ENCODE results near the gene NDUFA6.

The NDUFA6 gene

DNA sequence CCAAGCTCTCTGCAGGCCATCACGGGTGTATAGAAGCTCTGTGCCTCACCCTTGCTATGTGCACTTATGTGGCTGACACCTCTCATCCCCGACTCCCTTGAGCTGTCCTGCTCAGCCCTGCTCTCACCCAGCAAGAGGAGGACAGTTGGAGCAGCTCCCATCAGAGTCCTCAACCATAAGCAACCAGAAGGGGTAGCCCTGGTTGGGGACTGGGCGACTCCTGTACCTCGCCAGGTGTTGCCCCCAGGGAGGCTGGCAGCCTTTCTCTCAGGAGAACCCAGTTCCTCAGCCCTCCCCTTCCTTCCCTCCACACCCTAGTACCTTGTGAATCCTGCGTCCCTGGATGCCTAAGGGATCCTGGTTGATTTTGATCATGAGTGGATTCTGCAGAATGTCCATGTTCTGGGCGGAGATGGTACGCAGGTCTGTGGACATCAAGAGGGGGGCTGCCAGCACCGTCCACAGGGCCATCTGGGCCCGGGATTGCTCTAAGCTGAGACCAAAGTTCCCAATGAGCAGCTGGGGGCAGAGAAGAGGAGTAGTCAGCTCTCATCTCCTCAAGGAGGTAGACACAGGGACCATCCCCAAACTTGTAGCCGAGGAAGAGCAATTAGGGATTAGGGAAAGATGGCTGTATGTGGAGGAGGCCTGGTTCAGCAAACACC is 27.9 kb downstream of the NDUFA6 start:
- Histone ChIP-seq H3K27me3 (no peaks in the 10 kb centered on the region), H3K4me1 (ENCODE audit: control insufficient read depth in 1 of 2, insufficient read depth in 1 of 2, low read depth in 1 of 2, low read length in 1 of 2) (no peaks in the 10 kb centered on the region), H3K9me3 (no peaks in the 10 kb centered on the region), H3K27ac (no peak overlapping the region), H3K36me3 (peaks cover 78% of the 10 kb centered on the region), H3K4me3 (ENCODE audit: low read depth in 1 of 2, low read length in 1 of 2) (no peak overlapping the region)
- TF ChIP-seq, protein P1, sequence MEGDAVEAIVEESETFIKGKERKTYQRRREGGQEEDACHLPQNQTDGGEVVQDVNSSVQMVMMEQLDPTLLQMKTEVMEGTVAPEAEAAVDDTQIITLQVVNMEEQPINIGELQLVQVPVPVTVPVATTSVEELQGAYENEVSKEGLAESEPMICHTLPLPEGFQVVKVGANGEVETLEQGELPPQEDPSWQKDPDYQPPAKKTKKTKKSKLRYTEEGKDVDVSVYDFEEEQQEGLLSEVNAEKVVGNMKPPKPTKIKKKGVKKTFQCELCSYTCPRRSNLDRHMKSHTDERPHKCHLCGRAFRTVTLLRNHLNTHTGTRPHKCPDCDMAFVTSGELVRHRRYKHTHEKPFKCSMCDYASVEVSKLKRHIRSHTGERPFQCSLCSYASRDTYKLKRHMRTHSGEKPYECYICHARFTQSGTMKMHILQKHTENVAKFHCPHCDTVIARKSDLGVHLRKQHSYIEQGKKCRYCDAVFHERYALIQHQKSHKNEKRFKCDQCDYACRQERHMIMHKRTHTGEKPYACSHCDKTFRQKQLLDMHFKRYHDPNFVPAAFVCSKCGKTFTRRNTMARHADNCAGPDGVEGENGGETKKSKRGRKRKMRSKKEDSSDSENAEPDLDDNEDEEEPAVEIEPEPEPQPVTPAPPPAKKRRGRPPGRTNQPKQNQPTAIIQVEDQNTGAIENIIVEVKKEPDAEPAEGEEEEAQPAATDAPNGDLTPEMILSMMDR (IDR thresholded peaks at IDR 0.05), result no peak

DNA sequence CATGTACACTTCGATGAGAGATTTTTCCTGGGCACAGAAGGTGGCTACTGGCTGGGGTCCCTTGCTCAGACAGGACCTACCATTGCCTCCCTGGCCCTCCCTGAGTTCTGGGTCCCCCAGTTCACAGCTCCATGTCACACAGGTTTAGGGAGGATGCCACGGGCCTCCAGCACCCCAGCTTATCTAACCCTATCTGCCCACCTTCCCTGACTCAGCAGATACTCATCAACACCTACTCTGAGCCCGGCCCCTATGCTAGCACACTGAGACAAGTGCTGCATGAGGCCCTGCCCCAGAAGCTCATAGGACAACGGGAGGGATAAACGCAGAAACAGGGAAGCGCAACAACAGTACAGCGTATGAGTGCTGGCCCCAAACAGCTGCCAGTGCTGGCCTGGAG is 29.5 kb downstream of the NDUFA6 start:
- TF ChIP-seq, protein P1 (IDR thresholded peaks at IDR 0.05), result no peak
- H3K27ac ChIP-seq, result no peak overlapping the region
- H3K27me3 ChIP-seq, result no peaks in the 10 kb centered on the region
- no peak overlapping the region for H3K4me3 ChIP-seq (ENCODE audit: low read depth in 1 of 2, low read length in 1 of 2)
- peaks cover 62% of the 10 kb centered on the region for H3K36me3 ChIP-seq
- no peaks in the 10 kb centered on the region for H3K9me3 ChIP-seq
- H3K4me1 ChIP-seq (ENCODE audit: control insufficient read depth in 1 of 2, insufficient read depth in 1 of 2, low read depth in 1 of 2, low read length in 1 of 2), result no peaks in the 10 kb centered on the region

DNA sequence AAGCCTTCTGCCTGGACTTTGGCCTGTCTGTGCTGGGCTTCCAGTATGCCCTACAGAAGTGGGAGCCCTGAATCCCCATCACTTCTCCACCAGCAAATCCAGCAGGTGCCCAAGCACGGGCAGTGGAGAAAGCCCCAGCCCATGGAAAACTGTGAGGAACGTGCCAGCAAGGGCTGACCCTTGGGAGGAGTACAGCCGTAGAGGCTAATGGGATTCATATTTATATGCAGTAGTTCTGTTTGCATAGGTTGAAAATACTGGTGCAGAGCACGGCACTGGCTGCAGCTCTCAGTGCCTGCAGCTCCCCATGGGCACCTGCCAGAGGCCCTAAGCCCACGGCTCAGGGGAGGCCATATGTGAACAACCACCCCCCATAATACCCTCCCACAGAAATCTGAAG is 30.1 kb downstream of the NDUFA6 start:
- TF ChIP-seq, protein P1 (IDR thresholded peaks at IDR 0.05), result no peak
- Histone ChIP-seq H3K27me3 (no peaks in the 10 kb centered on the region), H3K4me3 (ENCODE audit: low read depth in 1 of 2, low read length in 1 of 2) (no peak overlapping the region), H3K36me3 (peaks cover 57% of the 10 kb centered on the region), H3K4me1 (ENCODE audit: control insufficient read depth in 1 of 2, insufficient read depth in 1 of 2, low read depth in 1 of 2, low read length in 1 of 2) (no peaks in the 10 kb centered on the region), H3K9me3 (no peaks in the 10 kb centered on the region), H3K27ac (no peak overlapping the region)

DNA sequence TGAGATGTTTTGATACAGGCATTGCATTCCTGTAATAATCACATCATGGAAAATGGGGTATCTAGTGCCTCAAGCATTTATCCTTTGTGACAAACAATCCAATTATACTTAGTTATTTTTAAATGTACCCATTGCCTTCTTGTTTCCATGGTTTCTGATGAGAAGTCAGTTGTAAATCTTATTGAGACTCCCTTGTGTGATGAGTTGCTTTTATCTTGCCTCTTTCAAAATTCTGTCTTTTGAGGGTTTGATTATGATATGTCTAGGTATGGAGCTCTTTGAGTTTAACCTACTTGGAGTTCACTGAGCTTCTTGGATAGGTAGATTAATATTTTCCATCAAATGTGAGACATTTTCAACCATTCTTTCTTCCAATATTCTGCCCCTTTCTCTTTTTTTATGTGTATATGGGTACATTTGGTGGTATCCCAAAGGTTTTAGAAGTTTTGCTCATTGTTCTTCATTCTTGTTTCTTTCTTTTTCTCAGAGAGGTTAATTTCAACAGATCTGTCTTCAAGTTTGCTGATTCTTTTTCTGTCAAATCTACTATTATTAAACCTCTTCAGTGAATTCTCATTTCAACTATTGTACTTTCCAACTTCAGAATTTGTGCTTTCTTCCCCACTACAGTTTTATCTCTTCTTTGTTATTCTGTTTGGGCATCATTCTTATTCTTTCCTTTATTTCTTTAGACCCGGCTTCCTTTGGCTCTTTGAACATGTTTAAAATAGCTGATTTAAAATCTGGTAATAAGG is 33.6 kb downstream of the NDUFA6 start:
- peaks cover 31% of the 10 kb centered on the region for H3K36me3 ChIP-seq
- H3K4me3 ChIP-seq (ENCODE audit: low read depth in 1 of 2, low read length in 1 of 2), result no peak overlapping the region
- no peaks in the 10 kb centered on the region for H3K27me3 ChIP-seq
- H3K9me3 ChIP-seq, result no peaks in the 10 kb centered on the region
- no peak overlapping the region for H3K27ac ChIP-seq
- H3K4me1 ChIP-seq (ENCODE audit: control insufficient read depth in 1 of 2, insufficient read depth in 1 of 2, low read depth in 1 of 2, low read length in 1 of 2), result no peaks in the 10 kb centered on the region
- TF ChIP-seq, protein P1 (IDR thresholded peaks at IDR 0.05), result no peak

DNA sequence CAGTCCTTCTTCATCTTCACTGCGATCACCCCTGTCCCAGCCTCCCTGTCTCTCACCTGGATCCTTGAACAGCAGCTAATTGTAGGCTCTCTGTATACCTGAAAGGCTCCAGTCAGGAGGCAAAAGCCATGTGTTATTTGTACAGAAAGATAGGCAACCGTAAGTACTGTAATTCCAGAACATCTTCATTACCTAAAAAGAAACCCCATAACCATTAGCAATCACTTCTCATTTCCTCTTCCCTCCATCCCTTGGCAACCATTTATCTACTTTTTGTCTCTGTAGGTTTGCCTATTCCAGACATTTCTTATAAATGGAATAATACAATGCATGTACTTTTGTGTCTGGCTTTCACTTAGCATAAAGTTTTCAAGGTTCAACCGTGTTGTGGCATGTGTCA is 37.8 kb downstream of the NDUFA6 start:
- H3K27me3 ChIP-seq, result no peaks in the 10 kb centered on the region
- no peak overlapping the region for H3K4me3 ChIP-seq (ENCODE audit: low read depth in 1 of 2, low read length in 1 of 2)
- H3K36me3 ChIP-seq, result no peaks in the 10 kb centered on the region
- no peaks in the 10 kb centered on the region for H3K9me3 ChIP-seq
- H3K27ac ChIP-seq, result no peak overlapping the region
- no peaks in the 10 kb centered on the region for H3K4me1 ChIP-seq (ENCODE audit: control insufficient read depth in 1 of 2, insufficient read depth in 1 of 2, low read depth in 1 of 2, low read length in 1 of 2)
- TF ChIP-seq, protein P1 (IDR thresholded peaks at IDR 0.05), result no peak
